CD8-positive, alpha-beta memory T cell (primary cell): ENCODE data around the gene MTCP1. TPM values are rescaled to one million over a fixed set of nuclear protein-coding genes. Genes with fewer than 3 reads are reported as not detected.
A peak's percentile ranks its signal among the peaks of the same experiment; 100 is the strongest.

Source experiments
- CTCF ChIA-PET: fragments of 350-600 bp; sonication (Branson Sonifier 250); formaldehyde crosslinking; loops from one replicate; lab custom pipeline; 2021; ENCODE audit warnings: antibody characterized with exemption; lab: Charles Lee
- POLR2A ChIA-PET: fragments of 350-600 bp; sonication (Branson Sonifier 250); formaldehyde crosslinking; loops from one replicate; lab custom pipeline; 2021; ENCODE audit warnings: antibody characterized with exemption; lab: Charles Lee
- DNase-seq, 5 donors: peaks; one replicate each; pipeline versions ENCODE4 v3.0.0 to v3.0.0-alpha.2; 2020 to 2022; ENCODE audit warnings: mixed read lengths in 1 of 5
- H3K27ac ChIP-seq: one replicate; pipeline ENCODE4 v1.7.0; 2013; ENCODE audit warnings: low read depth, mild to moderate bottlenecking, low read length, moderate library complexity
- H3K27me3 ChIP-seq: 2 replicates; pipeline ENCODE4 v1.7.0; 2013; ENCODE audit warnings: low read length, mild to moderate bottlenecking; ENCODE audit not compliant: insufficient read depth, poor library complexity, severe bottlenecking
- H3K36me3 ChIP-seq: 2 replicates; pipeline ENCODE4 v1.7.0; 2013; ENCODE audit warnings: mild to moderate bottlenecking, low read length, moderate library complexity; ENCODE audit not compliant: insufficient read depth
- H3K4me1 ChIP-seq: 2 replicates; pipeline ENCODE4 v1.7.0; 2013; ENCODE audit warnings: mild to moderate bottlenecking, low read length, moderate library complexity; ENCODE audit not compliant: insufficient read depth
- H3K4me3 ChIP-seq: 2 replicates; pipeline ENCODE4 v1.7.0; 2013; ENCODE audit warnings: mild to moderate bottlenecking, low read length
- H3K9me3 ChIP-seq: 2 replicates; pipeline ENCODE4 v1.7.0; 2013; ENCODE audit warnings: mild to moderate bottlenecking, low read length
- H3K27ac Mint-ChIP-seq, 8 donors: one replicate each; pipeline ENCODE4 v1.8.0; 2020 to 2021; ENCODE audit warnings: mixed read lengths in 8 of 8, mild to moderate bottlenecking in 6 of 8, inconsistent platforms in 3 of 8, moderate library complexity in 3 of 8
- H3K27me3 Mint-ChIP-seq, 2 donors: one replicate each; pipeline ENCODE4 v1.8.0; 2020 to 2021; ENCODE audit warnings: mixed read lengths in 2 of 2, mild to moderate bottlenecking in 1 of 2, moderate library complexity in 1 of 2
- H3K36me3 Mint-ChIP-seq, 3 donors: one replicate each; pipeline ENCODE4 v1.8.0; 2020 to 2021; ENCODE audit warnings: mixed read lengths in 3 of 3, inconsistent platforms in 1 of 3, mild to moderate bottlenecking in 1 of 3
- H3K4me1 Mint-ChIP-seq, 3 donors: one replicate each; pipeline ENCODE4 v1.8.0; 2020 to 2021; ENCODE audit warnings: mixed read lengths in 3 of 3, inconsistent platforms in 1 of 3, mild to moderate bottlenecking in 1 of 3
- H3K4me3 Mint-ChIP-seq, 7 donors: one replicate each; pipeline ENCODE4 v1.8.0; 2020 to 2021; ENCODE audit warnings: mixed read lengths in 7 of 7, mild to moderate bottlenecking in 6 of 7, moderate library complexity in 4 of 7, inconsistent platforms in 2 of 7
- H3K9me3 Mint-ChIP-seq, 5 donors: one replicate each; pipeline ENCODE4 v1.8.0; 2020 to 2022; ENCODE audit warnings: mixed read lengths in 5 of 5, mild to moderate bottlenecking in 3 of 5, moderate library complexity in 2 of 5, inconsistent platforms in 1 of 5
- polyA plus RNA-seq: library from polyadenylated mRNA; unstranded; fragments of 300-500 nt; fragmentation: Illumina TruSeq; gene quantifications from one replicate; pipeline ENCODE4 v1.2.3, GENCODE V29; 2021
- total RNA-seq, 2 experiments: library from RNA; stranded (reverse); gene quantifications; one replicate each; pipeline ENCODE4 v1.2.3, GENCODE V29; 2021

The MTCP1 gene
- total and polyA plus RNA-seq, 3 experiments from 2014 or later: 21.8 to 24.2 (median 22.6) TPM

GRCh38 chrX:155065035-155065734 is 5.8 kb downstream of the MTCP1 start:
- no peaks in the 10 kb centered on the region for H3K9me3 ChIP-seq
- H3K4me1 ChIP-seq: peaks cover 11% of the 10 kb centered on the region
- H3K9me3 Mint-ChIP-seq: no peaks in the 10 kb centered on the region
- H3K4me1 Mint-ChIP-seq: peaks cover 12 to 35% (median 27%) of the 10 kb centered on the region in 3 donors
- no peak overlapping the region for H3K4me3 ChIP-seq
- no peak overlapping the region for H3K4me3 Mint-ChIP-seq
- DNase-seq: no peak
- no peak overlapping the region for H3K27ac ChIP-seq
- H3K27me3 ChIP-seq: no peaks in the 10 kb centered on the region
- H3K27me3 Mint-ChIP-seq: no peaks in the 10 kb centered on the region
- POLR2A ChIA-PET: no interaction called here
- H3K36me3 ChIP-seq: no peaks in the 10 kb centered on the region
- CTCF ChIA-PET: no interaction called here
- peaks cover 0 to 27% (median 3%) of the 10 kb centered on the region in 3 donors for H3K36me3 Mint-ChIP-seq
- H3K27ac Mint-ChIP-seq: peak overlapping the region in 1 of 8 donors; percentile 59

GRCh38 chrX:155061760-155062159 is 9.2 kb downstream of the MTCP1 start:
- H3K27me3 Mint-ChIP-seq: no peaks in the 10 kb centered on the region
- Histone ChIP-seq H3K27ac (no peak overlapping the region), H3K27me3 (no peaks in the 10 kb centered on the region), H3K4me1 (peaks cover 5% of the 10 kb centered on the region), H3K9me3 (no peaks in the 10 kb centered on the region), H3K4me3 (no peak overlapping the region), H3K36me3 (no peaks in the 10 kb centered on the region)
- peaks cover 0 to 30% (median 3%) of the 10 kb centered on the region in 3 donors for H3K36me3 Mint-ChIP-seq
- H3K27ac Mint-ChIP-seq: no peak overlapping the region
- DNase-seq: no peak
- no peak overlapping the region for H3K4me3 Mint-ChIP-seq
- peaks cover 9 to 16% (median 16%) of the 10 kb centered on the region in 3 donors for H3K4me1 Mint-ChIP-seq
- CTCF ChIA-PET: interaction anchor here (1.3 kb wide), 1 partner anchor 13 kb away, joined by 4 read pairs; no protein-coding TSS in a partner anchor
- H3K9me3 Mint-ChIP-seq: no peaks in the 10 kb centered on the region
- POLR2A ChIA-PET: no interaction called here

- Histone ChIP-seq H3K27me3 (no peaks in the 10 kb centered on the region), H3K9me3 (no peaks in the 10 kb centered on the region), H3K27ac (no peak overlapping the region), H3K4me1 (peaks cover 9% of the 10 kb centered on the region), H3K36me3 (no peaks in the 10 kb centered on the region), H3K4me3 (peak overlapping the region; percentile 3)
- Mint-ChIP-seq H3K4me3 (peak overlapping the region in 6 of 7 donors; percentile 34 to 83 (median 70)), H3K36me3 (peaks cover 0 to 39% (median 4%) of the 10 kb centered on the region in 3 donors), H3K9me3 (no peaks in the 10 kb centered on the region), H3K27ac (peak overlapping the region; percentile 36 to 93 (median 72)), H3K4me1 (peaks cover 13 to 23% (median 22%) of the 10 kb centered on the region in 3 donors), H3K27me3 (no peaks in the 10 kb centered on the region)
- POLR2A ChIA-PET: interaction anchor here (1.3 kb wide), 1 partner anchor 30 kb away, joined by 12 read pairs; the partner anchor contains the start of gene FUNDC2
- CTCF ChIA-PET: interaction anchor here (0.8 to 2.1 kb wide), 10 partner anchors 10 to 137 kb away, joined by 3 to 13 read pairs (median 4); partner anchors contain the start of gene FUNDC2
- peak; percentile 29 to 67 (median 51) for DNase-seq
Measured at GRCh38 chrX:155056877-155057792, 13.8 kb downstream of the MTCP1 start.

- CTCF ChIA-PET: interaction anchor here (0.8 to 2.1 kb wide), 10 partner anchors 10 to 137 kb away, joined by 3 to 13 read pairs (median 4); partner anchors contain the start of gene FUNDC2
- Histone ChIP-seq H3K27ac (no peak overlapping the region), H3K27me3 (no peaks in the 10 kb centered on the region), H3K4me1 (peaks cover 9% of the 10 kb centered on the region), H3K4me3 (no peak overlapping the region), H3K36me3 (no peaks in the 10 kb centered on the region), H3K9me3 (no peaks in the 10 kb centered on the region)
- Mint-ChIP-seq H3K4me1 (peaks cover 13 to 23% (median 22%) of the 10 kb centered on the region in 3 donors), H3K9me3 (no peaks in the 10 kb centered on the region), H3K4me3 (peak overlapping the region in 4 of 7 donors; percentile 5 to 70 (median 46)), H3K36me3 (peaks cover 0 to 41% (median 1%) of the 10 kb centered on the region in 3 donors), H3K27ac (peak overlapping the region in 7 of 8 donors; percentile 36 to 81 (median 68)), H3K27me3 (no peaks in the 10 kb centered on the region)
- DNase-seq: no peak
- POLR2A ChIA-PET: interaction anchor here (1.3 kb wide), 1 partner anchor 30 kb away, joined by 12 read pairs; the partner anchor contains the start of gene FUNDC2
Measured at GRCh38 chrX:155056471-155056870, 14.5 kb downstream of the MTCP1 start.

- Mint-ChIP-seq H3K27me3 (no peaks in the 10 kb centered on the region), H3K27ac (peak overlapping the region in 2 of 8 donors; percentile 17 to 42), H3K4me3 (no peak overlapping the region), H3K4me1 (peaks cover 13 to 27% (median 23%) of the 10 kb centered on the region in 3 donors), H3K36me3 (peaks cover 0 to 44% (median 1%) of the 10 kb centered on the region in 3 donors), H3K9me3 (no peaks in the 10 kb centered on the region)
- H3K4me1 ChIP-seq: peaks cover 9% of the 10 kb centered on the region
- H3K27me3 ChIP-seq: no peaks in the 10 kb centered on the region
- H3K27ac ChIP-seq: no peak overlapping the region
- H3K36me3 ChIP-seq: no peaks in the 10 kb centered on the region
- H3K9me3 ChIP-seq: no peaks in the 10 kb centered on the region
- CTCF ChIA-PET: interaction anchor here (2.1 kb wide), 1 partner anchor 76 kb away, joined by 13 read pairs; no protein-coding TSS in a partner anchor
- DNase-seq: no peak
- H3K4me3 ChIP-seq: no peak overlapping the region
- POLR2A ChIA-PET: interaction anchor here (0.7 kb wide), 1 partner anchor 20 kb away, joined by 3 read pairs; no protein-coding TSS in a partner anchor
Measured at GRCh38 chrX:155055494-155055893, 15.4 kb downstream of the MTCP1 start.

GRCh38 chrX:155054255-155054654 is 16.7 kb downstream of the MTCP1 start:
- peaks cover 13 to 29% (median 25%) of the 10 kb centered on the region in 3 donors for H3K4me1 Mint-ChIP-seq

GRCh38 chrX:155053656-155054055 is 17.3 kb downstream of the MTCP1 start:
- CTCF ChIA-PET: interaction anchor here (1.3 kb wide), 1 partner anchor 74 kb away, joined by 3 read pairs; no protein-coding TSS in a partner anchor
- Histone ChIP-seq H3K36me3 (no peaks in the 10 kb centered on the region), H3K4me1 (peaks cover 9% of the 10 kb centered on the region), H3K27me3 (no peaks in the 10 kb centered on the region), H3K27ac (no peak overlapping the region), H3K4me3 (no peak overlapping the region), H3K9me3 (no peaks in the 10 kb centered on the region)
- Mint-ChIP-seq H3K36me3 (peaks cover 0 to 40% (median 1%) of the 10 kb centered on the region in 3 donors), H3K27me3 (no peaks in the 10 kb centered on the region), H3K27ac (peak overlapping the region in 4 of 8 donors; percentile 3 to 33 (median 18)), H3K4me1 (peaks cover 16 to 35% (median 31%) of the 10 kb centered on the region in 3 donors), H3K4me3 (no peak overlapping the region), H3K9me3 (no peaks in the 10 kb centered on the region)
- POLR2A ChIA-PET: no interaction called here
- DNase-seq: no peak

More at GRCh38 chrX:155054255-155054654, 16.7 kb downstream of the MTCP1 start:
- no peak overlapping the region for H3K4me3 Mint-ChIP-seq
- CTCF ChIA-PET: interaction anchor here (1.3 kb wide), 1 partner anchor 74 kb away, joined by 3 read pairs; no protein-coding TSS in a partner anchor
- Histone ChIP-seq H3K4me3 (no peak overlapping the region), H3K27me3 (no peaks in the 10 kb centered on the region), H3K27ac (no peak overlapping the region), H3K4me1 (peaks cover 9% of the 10 kb centered on the region), H3K36me3 (no peaks in the 10 kb centered on the region), H3K9me3 (no peaks in the 10 kb centered on the region)
- no peaks in the 10 kb centered on the region for H3K9me3 Mint-ChIP-seq
- H3K36me3 Mint-ChIP-seq: peaks cover 0 to 37% (median 1%) of the 10 kb centered on the region in 3 donors
- no peak for DNase-seq
- POLR2A ChIA-PET: no interaction called here
- no peaks in the 10 kb centered on the region for H3K27me3 Mint-ChIP-seq
- peak overlapping the region in 2 of 8 donors; percentile 1 to 27 for H3K27ac Mint-ChIP-seq
